HG03095 (cell line): ENCODE results near the gene PTPN1.
"Not testable (repeated sequence)": the region's sequence is repeated elsewhere in the genome, so short reads cannot be mapped to it uniquely, and the experiment has no call there.

Experiments used
- ATAC-seq: cut with Tn5 transposase; IDR thresholded peaks from one replicate; pipeline ENCODE4 v1.9.1; 2021; ENCODE audit warnings: moderate library complexity; ENCODE audit not compliant: unreplicated experiment

The PTPN1 gene

GRCh38 chr20:50587291-50587961 is 77.2 kb downstream of the PTPN1 start:
- no peak for ATAC-seq

- no peak for ATAC-seq
These were observed 78.0 kb downstream of the PTPN1 start for GRCh38 chr20:50588034-50588736.

- ATAC-seq = no peak
These were observed 79.6 kb downstream of the PTPN1 start for GRCh38 chr20:50589548-50590347.

- no peak for ATAC-seq
These were observed 80.1 kb downstream of the PTPN1 start for GRCh38 chr20:50590348-50590664.

- no peak for ATAC-seq
These were observed 81.2 kb downstream of the PTPN1 start for GRCh38 chr20:50591233-50591852.

- no peak for ATAC-seq
These were observed 82.3 kb downstream of the PTPN1 start for GRCh38 chr20:50592282-50593004.

- no peak for ATAC-seq
These were observed 82.8 kb downstream of the PTPN1 start for GRCh38 chr20:50593005-50593335.

- ATAC-seq = no peak
These were observed 84.0 kb downstream of the PTPN1 start for GRCh38 chr20:50594231-50594590.

GRCh38 chr20:50594591-50595432 is 84.6 kb downstream of the PTPN1 start:
- no peak for ATAC-seq

- ATAC-seq = no peak
These were observed 85.3 kb downstream of the PTPN1 start for GRCh38 chr20:50595433-50595895.

- ATAC-seq = no peak
These were observed 86.0 kb downstream of the PTPN1 start for GRCh38 chr20:50595988-50596693.

GRCh38 chr20:50596694-50597021 is 86.5 kb downstream of the PTPN1 start:
- no peak for ATAC-seq

GRCh38 chr20:50597406-50597969 is 87.3 kb downstream of the PTPN1 start:
- no peak for ATAC-seq

GRCh38 chr20:50598074-50598473 is 87.9 kb downstream of the PTPN1 start:
- ATAC-seq = no peak

- ATAC-seq = not testable (repeated sequence)
These were observed 88.6 kb downstream of the PTPN1 start for GRCh38 chr20:50598768-50599167.

- no peak for ATAC-seq
These were observed 90.2 kb downstream of the PTPN1 start for GRCh38 chr20:50600281-50600895.

- ATAC-seq = no peak
These were observed 91.6 kb downstream of the PTPN1 start for GRCh38 chr20:50601511-50602431.
